Activated CD8-positive, alpha-beta memory T cell treated with anti-CD3 and anti-CD28 coated beads, Interleukin-2, amount 50 U/mL, for 24 hours (primary cell): ENCODE measurements around the gene STARD13.
"Not testable (repeated sequence)": the region's sequence is repeated elsewhere in the genome, so short reads cannot be mapped to it uniquely, and the experiment has no call there.

Source experiments
- DNase-seq: peaks from one replicate; pipeline ENCODE4 v3.0.0-alpha.2; 2020; ENCODE audit errors: extremely low read depth

The STARD13 gene

GRCh38 chr13:33174931-33175330 lies 110.6 kb downstream of the STARD13 start:
- no peak for DNase-seq

DNA sequence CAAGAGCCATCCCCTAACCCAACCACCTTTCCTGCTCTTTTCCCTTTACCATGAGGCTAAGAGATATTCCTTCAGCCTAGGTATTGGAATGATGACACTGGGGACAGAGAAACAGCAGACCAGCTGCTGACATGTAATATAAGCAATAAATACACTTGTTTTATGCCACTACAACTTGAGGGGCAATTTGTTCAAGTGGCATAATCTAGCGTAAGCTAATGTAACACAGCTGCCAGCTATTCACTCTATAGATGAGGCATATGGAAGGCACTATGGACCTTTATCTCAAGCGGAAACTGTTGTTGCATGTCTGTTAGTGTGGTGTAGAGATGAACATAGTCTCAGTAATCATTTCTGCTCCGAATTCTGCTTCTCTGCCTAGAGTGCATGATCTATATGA lies 111.1 kb downstream of the STARD13 start:
- DNase-seq: no peak

DNA sequence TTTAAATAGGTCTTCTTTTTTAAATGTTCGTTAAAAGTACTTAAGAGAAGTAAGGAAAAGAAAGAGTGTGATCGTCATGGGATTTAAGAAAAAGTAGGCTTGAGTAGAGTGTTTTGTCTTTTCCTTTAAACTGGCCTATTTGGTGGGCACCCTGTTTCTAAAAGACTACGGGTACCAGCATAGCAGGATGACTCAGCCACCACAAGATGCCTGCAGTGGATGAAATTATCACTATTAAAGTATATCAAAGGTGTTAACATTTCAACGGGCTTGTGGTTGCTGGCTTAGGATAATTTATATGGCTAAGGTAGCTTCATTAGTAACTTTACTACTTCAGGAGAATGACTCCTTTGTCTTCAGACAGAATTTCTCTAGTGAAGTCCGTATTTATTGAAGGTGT lies 112.6 kb downstream of the STARD13 start:
- no peak for DNase-seq

- DNase-seq: no peak
Measured at GRCh38 chr13:33172400-33172799, 113.2 kb downstream of the STARD13 start.

DNA sequence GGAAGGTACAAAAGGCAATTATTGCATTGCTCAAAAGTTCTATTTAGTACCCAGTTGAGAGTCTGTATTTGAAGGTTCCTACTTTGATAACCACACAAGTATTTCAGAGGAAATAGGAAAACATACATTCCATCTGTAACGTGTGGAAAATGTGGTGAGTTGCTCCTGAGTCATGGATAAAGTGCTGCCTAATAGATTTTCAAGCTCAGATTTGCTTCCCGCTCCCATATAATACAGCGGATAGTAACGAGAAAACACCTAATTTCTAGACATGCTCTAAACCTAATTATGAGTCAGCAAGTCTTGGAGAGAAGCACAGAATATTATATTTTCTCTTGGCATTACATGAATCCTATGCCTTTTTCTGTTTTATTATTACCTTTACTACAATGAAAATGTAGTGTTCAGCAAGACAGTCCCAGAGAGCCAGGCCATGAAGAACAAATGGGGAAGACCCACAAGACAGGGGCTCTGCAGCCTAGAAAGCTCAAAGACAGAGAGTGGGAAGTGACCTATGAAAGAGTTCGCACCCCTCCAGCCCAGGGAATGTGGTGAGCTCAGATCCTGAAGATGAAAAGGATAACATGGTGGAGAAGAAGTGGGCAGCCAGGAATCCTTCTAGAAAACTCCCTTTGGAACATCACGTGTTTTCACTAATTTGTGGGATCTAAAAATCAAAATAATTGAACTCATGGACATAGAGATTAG lies 116.1 kb downstream of the STARD13 start:
- no peak for DNase-seq

DNA sequence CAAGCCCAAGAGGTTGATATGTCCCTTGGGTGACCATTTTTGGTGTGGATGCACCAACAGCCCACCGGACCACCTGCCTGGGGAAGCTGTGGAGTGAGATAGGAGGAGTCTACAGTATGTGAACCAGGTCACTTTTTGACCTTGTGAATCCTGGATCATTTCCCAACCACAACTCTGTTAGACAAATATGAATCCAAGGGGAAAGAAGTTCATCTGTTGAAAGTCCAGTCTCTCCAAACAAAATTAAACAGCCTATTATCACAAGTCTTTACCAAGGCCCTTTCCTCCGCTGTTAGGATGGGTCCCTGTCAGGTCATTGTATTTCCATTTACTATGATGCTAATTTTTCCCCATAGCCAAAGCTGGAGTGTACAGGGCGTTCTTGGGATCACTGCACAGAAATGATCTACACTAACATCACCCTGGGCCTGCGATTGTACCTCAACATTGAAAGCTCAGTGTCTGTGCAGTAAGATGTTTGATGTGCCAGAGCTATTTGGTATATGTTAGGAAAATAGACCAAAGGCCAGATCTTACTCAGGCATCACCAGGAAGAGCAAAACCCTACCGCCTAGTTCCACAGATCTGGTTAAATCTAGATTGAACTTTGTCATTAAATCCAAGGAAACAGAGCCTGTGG lies 117.1 kb downstream of the STARD13 start:
- DNase-seq: no peak

DNA sequence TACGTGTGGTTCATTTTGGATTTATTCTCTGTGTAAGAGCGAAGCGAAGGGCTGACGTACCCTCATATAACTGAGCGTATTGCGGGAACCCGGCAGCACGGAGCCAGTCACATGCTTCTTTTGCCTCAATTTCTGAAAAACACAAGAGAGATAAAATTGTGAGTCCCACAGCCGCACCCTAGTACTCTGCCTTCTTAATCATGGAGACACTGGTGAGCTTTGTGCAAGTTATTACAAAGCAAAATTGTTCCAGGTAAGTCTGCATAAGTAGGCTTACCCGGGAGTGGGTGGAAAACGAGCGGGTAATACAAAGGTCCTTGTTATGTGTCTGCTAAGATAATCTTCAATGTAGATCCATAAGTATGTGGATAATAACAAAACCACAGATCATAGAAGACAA lies 118.1 kb downstream of the STARD13 start:
- DNase-seq: no peak

GRCh38 chr13:33165787-33166186 lies 119.8 kb downstream of the STARD13 start:
- DNase-seq: no peak

- DNase-seq: no peak
Measured at GRCh38 chr13:33164331-33164730, 121.2 kb downstream of the STARD13 start.

- DNase-seq: not testable (repeated sequence)
Measured at GRCh38 chr13:33162725-33163124, 122.8 kb downstream of the STARD13 start.

- DNase-seq: no peak
Measured at GRCh38 chr13:33158816-33159215, 126.7 kb downstream of the STARD13 start.

DNA sequence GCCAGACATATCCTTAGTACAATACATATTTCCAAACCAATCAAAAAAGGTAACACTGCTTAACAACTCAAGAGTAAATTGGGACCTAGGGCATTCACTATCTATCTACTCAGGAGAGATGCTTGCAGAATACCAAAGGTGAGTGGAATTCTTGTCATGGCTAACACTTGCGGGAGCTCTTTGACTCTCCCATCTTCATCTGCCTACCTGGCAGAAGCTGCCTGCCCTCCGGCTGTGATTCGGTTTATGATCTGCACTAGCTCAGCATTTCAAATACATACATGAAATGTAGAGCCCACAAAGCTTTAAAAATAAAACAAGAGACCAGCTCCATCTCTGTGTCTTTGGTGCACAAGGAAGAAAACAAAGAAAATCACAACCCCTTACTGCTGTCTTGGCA lies 127.3 kb downstream of the STARD13 start:
- DNase-seq: no peak

DNA sequence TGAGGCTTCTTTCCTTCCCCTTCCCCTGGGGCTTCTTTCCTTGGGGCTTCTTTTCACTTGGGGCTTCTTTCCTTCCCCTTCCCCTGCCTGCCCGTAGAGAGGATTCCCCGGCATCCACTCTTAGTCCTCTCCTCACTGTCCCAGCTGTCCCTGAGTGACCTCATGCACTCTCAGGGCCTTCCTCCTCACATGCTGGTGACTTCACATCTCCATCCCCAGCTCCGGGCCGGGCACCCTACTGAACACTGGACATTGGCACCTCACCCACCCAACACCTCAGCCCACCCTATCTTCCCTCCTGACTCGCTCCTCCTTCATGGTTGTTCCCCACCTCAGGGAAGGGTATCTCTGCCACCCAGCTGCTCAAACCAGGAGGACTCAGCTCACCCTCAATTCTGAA lies 130.6 kb downstream of the STARD13 start:
- DNase-seq: no peak

GRCh38 chr13:33153421-33154404 lies 131.8 kb downstream of the STARD13 start:
- DNase-seq: no peak

- DNase-seq: no peak
Measured at GRCh38 chr13:33152389-33152788, 133.2 kb downstream of the STARD13 start.

DNA sequence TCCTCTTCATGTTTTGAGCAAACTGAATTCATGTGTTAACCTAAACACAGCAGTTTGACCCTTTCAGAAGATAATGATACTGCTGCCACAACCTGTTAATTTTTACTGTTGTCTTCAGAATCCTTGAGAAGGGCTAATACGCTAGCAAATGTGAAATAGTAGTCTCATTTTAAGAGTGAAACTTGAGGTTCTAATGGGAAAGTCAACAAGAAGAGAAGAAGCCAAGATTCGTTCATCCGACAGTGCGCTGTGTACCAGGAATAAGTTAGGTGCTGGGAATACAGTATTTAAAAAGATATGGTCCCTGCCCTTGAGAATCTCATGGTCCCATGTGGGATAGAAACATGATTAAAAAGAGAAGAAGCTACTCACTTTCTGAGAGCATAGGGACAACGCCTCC lies 134.9 kb downstream of the STARD13 start:
- DNase-seq: no peak

DNA sequence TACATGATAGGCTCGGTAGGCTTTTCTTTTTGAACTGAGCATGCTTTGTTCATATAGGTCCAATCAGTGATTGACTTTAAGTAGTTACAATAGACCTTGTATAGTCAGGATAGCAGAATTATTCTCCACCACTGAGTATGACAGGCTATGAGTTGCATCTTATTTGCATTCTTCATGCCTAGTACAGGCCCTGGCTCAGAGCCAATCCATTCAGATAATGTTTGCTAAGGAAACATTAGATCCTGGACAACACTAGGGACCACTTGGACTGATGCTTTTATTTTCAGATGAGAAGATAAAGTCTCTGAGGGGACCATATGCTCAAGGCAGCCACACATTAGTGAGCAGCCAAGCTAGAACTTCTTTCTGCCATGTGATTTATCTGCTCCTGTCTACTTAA lies 135.4 kb downstream of the STARD13 start:
- DNase-seq: no peak

DNA sequence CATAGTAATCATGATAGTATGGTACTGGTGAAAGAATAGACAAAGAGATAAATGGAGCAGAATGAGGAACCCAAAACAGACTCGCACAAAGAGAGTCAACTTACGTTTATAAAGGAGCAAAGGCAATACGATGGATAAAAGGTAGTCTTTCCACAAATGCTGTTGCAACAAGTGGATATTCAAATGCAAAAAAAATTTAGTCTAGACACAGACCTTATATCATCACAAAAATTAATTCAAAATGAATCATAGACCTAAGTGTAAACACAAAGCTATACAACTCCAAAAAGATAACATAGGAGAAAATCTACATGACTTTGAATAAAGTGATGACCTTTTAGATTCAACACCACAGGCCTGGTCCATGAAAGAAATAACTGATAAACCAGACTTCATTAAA lies 137.7 kb downstream of the STARD13 start:
- no peak for DNase-seq

DNA sequence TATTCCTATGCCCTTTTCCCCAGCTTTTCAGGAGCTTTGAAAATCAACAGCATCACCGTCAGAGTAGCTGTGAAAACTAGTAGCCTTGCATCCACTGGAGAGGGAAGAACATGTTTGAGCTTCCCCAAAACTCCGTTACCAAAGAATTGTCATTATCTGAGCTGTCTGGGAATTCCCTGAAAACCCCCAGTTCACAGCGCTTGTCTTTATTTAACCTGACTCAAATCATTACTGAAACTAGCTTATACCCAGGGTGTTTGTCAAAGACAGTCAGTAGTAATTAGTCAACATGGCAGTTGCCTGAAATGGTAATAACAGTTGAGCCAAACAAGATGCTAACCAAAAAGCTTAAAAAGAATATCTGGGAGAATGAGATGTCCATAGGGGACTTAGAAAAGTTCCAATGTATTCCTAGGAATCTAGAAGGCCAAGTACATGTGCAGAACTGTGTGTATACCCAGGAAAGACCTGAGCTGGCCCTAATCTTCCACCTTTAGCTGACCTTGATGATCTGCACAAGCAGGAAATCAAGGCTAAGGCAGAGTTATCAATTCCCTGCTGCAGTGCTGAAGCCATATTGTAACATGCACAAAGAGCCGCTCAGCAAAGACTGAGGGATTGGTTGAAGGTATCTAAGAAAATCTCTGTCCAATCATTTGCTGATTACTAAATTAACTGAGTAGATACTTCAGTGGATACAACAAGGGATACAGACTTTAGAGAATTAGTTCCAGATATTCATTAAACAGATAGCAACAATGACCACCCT lies 138.5 kb downstream of the STARD13 start:
- DNase-seq: no peak

DNA sequence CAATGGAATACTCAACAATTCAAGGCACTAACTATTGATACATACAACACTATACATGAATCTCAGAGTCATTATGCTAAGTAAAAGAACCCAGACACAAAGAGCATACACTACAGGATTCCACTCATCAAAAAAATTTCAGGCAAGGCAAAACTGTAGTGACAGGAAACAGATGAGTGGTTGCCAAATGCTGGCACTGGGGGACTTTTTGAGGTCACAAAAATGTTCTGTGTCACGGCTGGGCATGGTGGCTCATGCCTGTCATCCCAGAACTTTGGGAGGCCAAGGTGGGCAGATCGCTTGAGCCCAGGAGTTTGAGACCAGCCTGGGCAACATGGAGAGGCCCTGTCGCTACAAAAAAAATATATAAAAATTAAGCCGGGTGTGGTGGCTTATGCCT lies 139.9 kb downstream of the STARD13 start:
- DNase-seq: no peak

- no peak for DNase-seq
Measured at GRCh38 chr13:33144358-33144784, 141.2 kb downstream of the STARD13 start.
